ENCODE results near the gene DDX24. TPM values are rescaled to one million over a fixed set of nuclear protein-coding genes. Genes with fewer than 3 reads are reported as not detected.

The DDX24 gene
- total and polyA plus RNA-seq, 9 donors, result 80.5 to 114 (median 85.4) TPM

DNA sequence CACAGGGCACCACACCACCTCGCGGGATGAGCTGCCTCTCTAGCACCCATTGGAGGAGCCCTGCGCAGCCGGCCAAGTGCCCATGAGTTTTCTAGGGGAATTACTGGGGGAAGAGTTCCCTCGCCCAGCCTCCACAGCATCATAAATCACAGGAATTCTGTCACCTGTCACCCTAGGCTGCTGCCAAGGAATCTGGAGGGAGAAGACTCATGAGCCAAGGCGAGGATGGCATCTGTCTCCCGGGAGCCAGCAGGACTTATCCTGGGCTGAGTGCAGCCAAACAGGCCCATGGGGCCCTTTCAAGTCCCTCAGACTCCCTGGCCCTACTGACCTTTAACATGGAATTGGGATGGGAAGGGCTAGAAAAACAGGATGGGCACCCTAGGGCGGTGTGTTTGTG is 62.7 kb downstream of the DDX24 start:
- no peak overlapping the region for H3K27ac ChIP-seq (ENCODE audit: low read length)
- DNase-seq, result no peak
- peaks cover 12% of the 10 kb centered on the region for H3K27me3 ChIP-seq (ENCODE audit: control insufficient read depth, insufficient read depth, low read length)
- no peaks in the 10 kb centered on the region for H3K9me3 ChIP-seq (replicated peaks; ENCODE audit: control insufficient read depth, low read depth, low read length)
- WGBS (ENCODE audit: insufficient coverage), result 67% methylated on average over 2 of the region's 8 CpGs
- no peaks in the 10 kb centered on the region for H3K36me3 ChIP-seq (ENCODE audit: control insufficient read depth, insufficient read depth, low read length)
- H3K4me3 ChIP-seq (ENCODE audit: low read length), result no peak overlapping the region
- H3K4me1 ChIP-seq (ENCODE audit: control insufficient read depth, insufficient read depth, low read length), result peaks cover 5% of the 10 kb centered on the region

DNA sequence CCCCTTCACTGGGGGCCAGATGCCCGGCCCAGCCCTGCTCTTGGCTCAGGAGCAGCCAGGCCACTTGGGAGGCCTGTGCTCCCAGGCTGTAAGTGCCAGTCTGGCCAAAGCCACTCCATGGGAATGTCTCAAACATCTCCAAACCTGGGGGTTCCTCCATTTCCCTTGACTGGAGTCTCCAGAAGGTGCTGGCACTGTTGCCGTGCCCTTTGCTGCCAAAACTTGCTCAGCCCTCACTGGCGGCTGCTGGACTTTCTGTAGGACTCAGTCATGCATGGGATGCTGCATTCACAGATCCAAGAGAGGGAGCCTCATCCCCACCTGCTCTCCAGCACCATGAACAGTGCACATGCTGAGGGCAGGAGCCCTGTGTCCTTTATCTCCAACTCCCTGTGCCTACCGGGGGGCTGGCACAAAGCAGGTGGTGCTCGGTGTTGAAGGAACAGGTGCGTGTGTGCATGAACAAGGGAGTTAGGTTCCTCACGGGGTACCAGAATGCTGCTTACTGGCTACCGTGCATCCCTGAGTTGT is 64.5 kb downstream of the DDX24 start:
- H3K27ac ChIP-seq (ENCODE audit: low read length), result no peak overlapping the region
- H3K9me3 ChIP-seq (replicated peaks; ENCODE audit: control insufficient read depth, low read depth, low read length), result no peaks in the 10 kb centered on the region
- H3K4me3 ChIP-seq (ENCODE audit: low read length), result no peak overlapping the region
- 53% methylated on average over 6 of the region's 8 CpGs for WGBS (ENCODE audit: insufficient coverage)
- H3K27me3 ChIP-seq (ENCODE audit: control insufficient read depth, insufficient read depth, low read length), result peaks cover 12% of the 10 kb centered on the region
- no peak for DNase-seq
- H3K4me1 ChIP-seq (ENCODE audit: control insufficient read depth, insufficient read depth, low read length), result peaks cover 9% of the 10 kb centered on the region
- no peaks in the 10 kb centered on the region for H3K36me3 ChIP-seq (ENCODE audit: control insufficient read depth, insufficient read depth, low read length)

DNA sequence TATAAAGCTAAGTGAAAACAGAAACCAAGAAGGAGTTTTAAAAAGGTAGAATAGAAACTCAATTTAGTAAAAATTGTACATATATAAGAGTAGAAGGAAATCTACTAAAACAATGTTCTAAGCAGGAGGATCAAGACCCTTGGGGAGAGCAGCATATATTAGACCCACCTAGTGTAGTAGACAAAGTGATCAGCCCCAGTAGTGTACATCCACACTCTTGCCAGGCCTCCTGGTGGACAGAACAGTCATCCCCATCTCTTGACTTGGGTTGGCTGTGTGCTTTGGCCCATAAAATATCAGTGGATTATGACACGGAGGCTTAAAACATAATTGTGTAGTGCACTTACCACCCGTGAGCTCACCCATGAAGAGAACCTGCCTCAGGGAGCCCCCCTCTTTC is 65.8 kb downstream of the DDX24 start:
- no CpG with 5 or more reads among the region's 2 CpGs for WGBS (ENCODE audit: insufficient coverage)
- H3K27ac ChIP-seq (ENCODE audit: low read length), result no peak overlapping the region
- H3K4me1 ChIP-seq (ENCODE audit: control insufficient read depth, insufficient read depth, low read length), result peaks cover 15% of the 10 kb centered on the region
- no peak overlapping the region for H3K4me3 ChIP-seq (ENCODE audit: low read length)
- no peak for DNase-seq
- no peaks in the 10 kb centered on the region for H3K9me3 ChIP-seq (replicated peaks; ENCODE audit: control insufficient read depth, low read depth, low read length)
- H3K36me3 ChIP-seq (ENCODE audit: control insufficient read depth, insufficient read depth, low read length), result no peaks in the 10 kb centered on the region
- H3K27me3 ChIP-seq (ENCODE audit: control insufficient read depth, insufficient read depth, low read length), result peaks cover 15% of the 10 kb centered on the region

GRCh38 chr14:94014382-94014781 is 66.6 kb downstream of the DDX24 start:
- 58% methylated on average over 4 of the region's 6 CpGs for WGBS (ENCODE audit: insufficient coverage)
- no peak for DNase-seq
- Histone ChIP-seq H3K36me3 (ENCODE audit: control insufficient read depth, insufficient read depth, low read length) (no peaks in the 10 kb centered on the region), H3K4me1 (ENCODE audit: control insufficient read depth, insufficient read depth, low read length) (peaks cover 19% of the 10 kb centered on the region), H3K4me3 (ENCODE audit: low read length) (no peak overlapping the region), H3K9me3 (replicated peaks; ENCODE audit: control insufficient read depth, low read depth, low read length) (no peaks in the 10 kb centered on the region), H3K27me3 (ENCODE audit: control insufficient read depth, insufficient read depth, low read length) (peaks cover 13% of the 10 kb centered on the region), H3K27ac (ENCODE audit: low read length) (no peak overlapping the region)

- Histone ChIP-seq H3K9me3 (replicated peaks; ENCODE audit: control insufficient read depth, low read depth, low read length) (no peaks in the 10 kb centered on the region), H3K4me3 (ENCODE audit: low read length) (no peak overlapping the region), H3K4me1 (ENCODE audit: control insufficient read depth, insufficient read depth, low read length) (peaks cover 15% of the 10 kb centered on the region), H3K36me3 (ENCODE audit: control insufficient read depth, insufficient read depth, low read length) (no peaks in the 10 kb centered on the region), H3K27me3 (ENCODE audit: control insufficient read depth, insufficient read depth, low read length) (peaks cover 10% of the 10 kb centered on the region), H3K27ac (ENCODE audit: low read length) (no peak overlapping the region)
- 34% methylated on average over 2 of the region's 2 CpGs for whole genome bisulfite sequencing (ENCODE audit: insufficient coverage)
- no peak for DNase-seq
Observed at GRCh38 chr14:94011795-94012194, 69.2 kb downstream of the DDX24 start.

GRCh38 chr14:94010625-94011024 is 70.4 kb downstream of the DDX24 start:
- DNase-seq, result no peak
- Histone ChIP-seq H3K27me3 (ENCODE audit: control insufficient read depth, insufficient read depth, low read length) (peaks cover 8% of the 10 kb centered on the region), H3K4me3 (ENCODE audit: low read length) (no peak overlapping the region), H3K36me3 (ENCODE audit: control insufficient read depth, insufficient read depth, low read length) (no peaks in the 10 kb centered on the region), H3K4me1 (ENCODE audit: control insufficient read depth, insufficient read depth, low read length) (peaks cover 15% of the 10 kb centered on the region), H3K27ac (ENCODE audit: low read length) (no peak overlapping the region), H3K9me3 (replicated peaks; ENCODE audit: control insufficient read depth, low read depth, low read length) (no peaks in the 10 kb centered on the region)
- 75% methylated on average over 5 of the region's 6 CpGs for WGBS (ENCODE audit: insufficient coverage)

- Histone ChIP-seq H3K27ac (ENCODE audit: low read length) (no peak overlapping the region), H3K4me3 (ENCODE audit: low read length) (no peak overlapping the region), H3K36me3 (ENCODE audit: control insufficient read depth, insufficient read depth, low read length) (no peaks in the 10 kb centered on the region), H3K9me3 (replicated peaks; ENCODE audit: control insufficient read depth, low read depth, low read length) (no peaks in the 10 kb centered on the region), H3K4me1 (ENCODE audit: control insufficient read depth, insufficient read depth, low read length) (peaks cover 15% of the 10 kb centered on the region), H3K27me3 (ENCODE audit: control insufficient read depth, insufficient read depth, low read length) (peaks cover 5% of the 10 kb centered on the region)
- 0% methylated on average over 2 of the region's 4 CpGs for WGBS (ENCODE audit: insufficient coverage)
- peak; percentile 39 for DNase-seq
Observed at GRCh38 chr14:94009767-94010166, 71.2 kb downstream of the DDX24 start.

GRCh38 chr14:94008234-94008633 is 72.8 kb downstream of the DDX24 start:
- H3K4me1 ChIP-seq (ENCODE audit: control insufficient read depth, insufficient read depth, low read length), result peaks cover 15% of the 10 kb centered on the region
- H3K27ac ChIP-seq (ENCODE audit: low read length), result no peak overlapping the region
- no peak overlapping the region for H3K4me3 ChIP-seq (ENCODE audit: low read length)
- no peaks in the 10 kb centered on the region for H3K9me3 ChIP-seq (replicated peaks; ENCODE audit: control insufficient read depth, low read depth, low read length)
- H3K27me3 ChIP-seq (ENCODE audit: control insufficient read depth, insufficient read depth, low read length), result peaks cover 3% of the 10 kb centered on the region
- 75% methylated on average over 2 of the region's 3 CpGs for WGBS (ENCODE audit: insufficient coverage)
- no peak for DNase-seq
- no peaks in the 10 kb centered on the region for H3K36me3 ChIP-seq (ENCODE audit: control insufficient read depth, insufficient read depth, low read length)

- Histone ChIP-seq H3K4me1 (ENCODE audit: control insufficient read depth, insufficient read depth, low read length) (peaks cover 16% of the 10 kb centered on the region), H3K27me3 (ENCODE audit: control insufficient read depth, insufficient read depth, low read length) (no peaks in the 10 kb centered on the region), H3K9me3 (replicated peaks; ENCODE audit: control insufficient read depth, low read depth, low read length) (no peaks in the 10 kb centered on the region), H3K4me3 (ENCODE audit: low read length) (no peak overlapping the region), H3K36me3 (ENCODE audit: control insufficient read depth, insufficient read depth, low read length) (no peaks in the 10 kb centered on the region), H3K27ac (ENCODE audit: low read length) (no peak overlapping the region)
- WGBS (ENCODE audit: insufficient coverage), result 54% methylated on average over 4 of the region's 14 CpGs
- DNase-seq, result no peak
Observed at GRCh38 chr14:94005324-94006073, 75.5 kb downstream of the DDX24 start.

GRCh38 chr14:94004015-94004414 is 77.0 kb downstream of the DDX24 start:
- Histone ChIP-seq H3K36me3 (ENCODE audit: control insufficient read depth, insufficient read depth, low read length) (no peaks in the 10 kb centered on the region), H3K4me1 (ENCODE audit: control insufficient read depth, insufficient read depth, low read length) (peaks cover 16% of the 10 kb centered on the region), H3K4me3 (ENCODE audit: low read length) (no peak overlapping the region), H3K9me3 (replicated peaks; ENCODE audit: control insufficient read depth, low read depth, low read length) (no peaks in the 10 kb centered on the region), H3K27me3 (ENCODE audit: control insufficient read depth, insufficient read depth, low read length) (no peaks in the 10 kb centered on the region), H3K27ac (ENCODE audit: low read length) (no peak overlapping the region)
- no peak for DNase-seq
- 57% methylated on average over 7 of the region's 8 CpGs for WGBS (ENCODE audit: insufficient coverage)

Data from muscle of leg (tissue), 11 donors.